Neutrophil (primary cell): ENCODE data around the gene LIMS1.
A peak's percentile ranks its signal among the peaks of the same experiment; 100 is the strongest.

Experiments
- H3K27ac ChIP-seq: fragments of 200-600 bp; sonication (generic); 2 replicates; pipeline ENCODE4 v1.5.1; 2016; ENCODE audit warnings: mild to moderate bottlenecking, moderate library complexity
- H3K27me3 ChIP-seq: fragments of 200-600 bp; sonication (generic); 2 replicates; pipeline ENCODE4 v1.6.0; 2016; ENCODE audit warnings: mild to moderate bottlenecking
- H3K36me3 ChIP-seq: fragments of 200-600 bp; sonication (generic); 2 replicates; pipeline ENCODE4 v1.5.1; 2017
- H3K4me1 ChIP-seq, 2 experiments: fragments of 200-600 bp in 1 of 2; sonication (generic) in 1 of 2; 1 replicate in 1 of 2; 2 replicates in 1 of 2; pipeline versions ENCODE4 v1.5.1 to v1.6.1; 2013 to 2016; ENCODE audit warnings: low read depth in 1 of 2, low read length in 1 of 2, mild to moderate bottlenecking in 1 of 2, moderate library complexity in 1 of 2; ENCODE audit not compliant: control insufficient read depth in 1 of 2, insufficient read depth in 1 of 2
- H3K4me3 ChIP-seq, 2 experiments: fragments of 200-600 bp in 1 of 2; sonication (generic) in 1 of 2; 1 replicate in 1 of 2; 2 replicates in 1 of 2; pipeline ENCODE4 v1.5.1; 2013 to 2016; ENCODE audit warnings: low read depth in 1 of 2, low read length in 1 of 2, mild to moderate bottlenecking in 1 of 2, moderate library complexity in 1 of 2
- H3K9me3 ChIP-seq: fragments of 200-600 bp; sonication (generic); 2 replicates; pipeline ENCODE4 v1.5.1; 2016
- TF ChIP-seq, protein P1 (sequence below): fragments of 200-600 bp; sonication (generic); IDR thresholded peaks from 2 replicates; pipeline ENCODE4 v1.5.1; 2016; ENCODE audit warnings: antibody characterized with exemption

The LIMS1 gene

DNA sequence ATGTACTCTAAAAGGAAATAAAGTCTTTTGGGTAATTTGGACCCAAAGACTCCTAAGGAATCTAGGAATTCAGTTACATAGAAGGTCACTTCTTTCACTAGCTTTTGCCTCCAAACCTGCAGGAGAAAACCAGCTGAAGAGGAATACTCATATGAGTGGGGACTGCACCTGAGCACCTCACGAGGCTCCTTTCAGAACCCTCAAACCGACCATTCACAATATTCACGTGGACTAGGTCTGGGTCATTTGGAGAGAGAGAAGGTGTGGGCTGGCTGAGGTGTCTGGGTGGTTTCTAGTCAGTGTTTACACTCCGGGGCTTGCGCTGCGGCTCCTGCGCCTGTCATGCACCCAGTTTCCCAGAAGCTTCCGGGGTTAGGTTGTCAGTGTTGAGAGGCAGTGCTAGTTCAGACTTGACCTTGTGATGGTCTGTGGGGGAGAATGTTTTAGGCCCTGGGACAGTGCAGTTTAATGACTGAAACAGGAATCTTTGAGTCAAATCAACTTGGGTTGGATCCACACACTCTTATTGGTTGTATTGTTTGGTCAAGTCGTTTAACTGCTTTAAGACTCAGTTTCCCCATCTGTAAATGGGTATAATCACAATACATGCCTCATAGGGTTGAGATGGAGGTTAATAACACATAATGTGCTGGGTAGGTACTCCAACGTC lies 78.4 kb downstream of the LIMS1 start:
- Histone ChIP-seq H3K4me3 (no peak overlapping the region), H3K4me1 (peaks cover 0 to 9% of the 10 kb centered on the region in 2 experiments)

DNA sequence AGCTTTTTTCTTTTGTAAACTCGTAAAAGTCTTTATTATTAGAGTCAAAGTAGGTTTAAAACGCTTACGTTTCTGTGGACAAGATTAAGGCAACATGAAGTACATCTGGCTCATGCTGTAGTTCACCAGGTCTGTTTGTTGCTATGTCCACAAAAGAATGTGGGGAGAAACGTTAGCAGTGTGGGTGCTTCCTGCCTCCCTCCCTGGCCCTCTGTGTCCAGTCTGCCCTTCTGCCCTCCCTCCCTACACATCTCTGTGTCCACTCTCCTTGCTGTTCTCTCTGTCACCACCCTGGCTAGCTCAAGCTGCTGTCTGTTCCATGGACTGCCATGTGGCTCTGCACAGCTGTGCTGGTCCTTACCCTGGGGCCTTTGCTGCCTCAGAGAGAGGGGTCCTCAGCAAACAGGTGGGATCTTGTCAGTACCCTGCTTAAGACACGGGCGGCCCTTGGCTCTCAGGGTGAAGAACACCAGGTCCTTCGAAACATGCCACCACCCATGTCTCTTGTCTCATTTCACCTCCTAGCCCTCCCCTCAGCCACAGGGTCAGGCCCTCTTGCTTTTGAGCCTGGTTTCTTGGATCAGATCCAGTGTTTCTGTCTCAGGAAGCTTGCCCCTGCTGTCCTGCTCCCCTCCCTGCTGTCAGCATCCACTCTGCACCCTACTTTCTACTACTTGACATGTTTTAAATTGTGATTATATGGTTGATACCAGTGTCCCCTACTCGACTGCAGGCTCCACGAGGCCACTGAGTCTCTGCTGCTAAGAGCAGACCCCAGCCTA lies 79.2 kb downstream of the LIMS1 start:
- Histone ChIP-seq H3K27me3 (no peaks in the 10 kb centered on the region), H3K4me3 (no peak overlapping the region), H3K9me3 (no peaks in the 10 kb centered on the region), H3K4me1 (peaks cover 0 to 9% of the 10 kb centered on the region in 2 experiments), H3K27ac (no peak overlapping the region), H3K36me3 (peaks cover 23% of the 10 kb centered on the region)
- TF ChIP-seq, protein P1, sequence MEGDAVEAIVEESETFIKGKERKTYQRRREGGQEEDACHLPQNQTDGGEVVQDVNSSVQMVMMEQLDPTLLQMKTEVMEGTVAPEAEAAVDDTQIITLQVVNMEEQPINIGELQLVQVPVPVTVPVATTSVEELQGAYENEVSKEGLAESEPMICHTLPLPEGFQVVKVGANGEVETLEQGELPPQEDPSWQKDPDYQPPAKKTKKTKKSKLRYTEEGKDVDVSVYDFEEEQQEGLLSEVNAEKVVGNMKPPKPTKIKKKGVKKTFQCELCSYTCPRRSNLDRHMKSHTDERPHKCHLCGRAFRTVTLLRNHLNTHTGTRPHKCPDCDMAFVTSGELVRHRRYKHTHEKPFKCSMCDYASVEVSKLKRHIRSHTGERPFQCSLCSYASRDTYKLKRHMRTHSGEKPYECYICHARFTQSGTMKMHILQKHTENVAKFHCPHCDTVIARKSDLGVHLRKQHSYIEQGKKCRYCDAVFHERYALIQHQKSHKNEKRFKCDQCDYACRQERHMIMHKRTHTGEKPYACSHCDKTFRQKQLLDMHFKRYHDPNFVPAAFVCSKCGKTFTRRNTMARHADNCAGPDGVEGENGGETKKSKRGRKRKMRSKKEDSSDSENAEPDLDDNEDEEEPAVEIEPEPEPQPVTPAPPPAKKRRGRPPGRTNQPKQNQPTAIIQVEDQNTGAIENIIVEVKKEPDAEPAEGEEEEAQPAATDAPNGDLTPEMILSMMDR: no peak

More for the DNA sequence above, 78.4 kb downstream of the LIMS1 start:
- TF ChIP-seq, protein P1: no peak
- Histone ChIP-seq H3K27ac (no peak overlapping the region), H3K9me3 (no peaks in the 10 kb centered on the region), H3K27me3 (no peaks in the 10 kb centered on the region), H3K36me3 (peaks cover 23% of the 10 kb centered on the region)

DNA sequence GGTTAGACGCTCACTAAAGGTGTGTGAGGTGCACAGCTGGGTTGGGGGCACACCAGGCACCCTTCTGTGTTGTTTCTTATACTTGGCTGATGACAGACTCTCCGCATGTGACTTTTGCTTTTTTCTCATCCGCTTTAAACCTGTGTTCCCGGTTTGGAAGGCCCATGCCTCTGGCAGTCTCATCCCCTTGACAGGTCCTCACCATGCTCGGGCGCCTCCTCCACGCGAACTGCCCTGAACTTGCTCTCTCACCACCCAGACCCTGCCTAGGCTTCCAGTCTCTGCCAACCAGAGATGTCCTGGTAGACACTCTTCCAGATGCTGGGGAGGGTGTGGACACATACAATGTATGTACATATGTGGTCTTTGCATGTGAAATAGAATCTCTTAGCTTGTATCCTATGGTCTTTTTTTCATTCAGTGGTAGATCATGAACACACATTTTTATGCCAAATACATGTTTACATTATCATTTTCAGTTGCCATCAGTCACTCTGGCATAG lies 79.8 kb downstream of the LIMS1 start:
- H3K36me3 ChIP-seq: peaks cover 21% of the 10 kb centered on the region
- peaks cover 0 to 9% of the 10 kb centered on the region in 2 experiments for H3K4me1 ChIP-seq
- H3K27me3 ChIP-seq: no peaks in the 10 kb centered on the region
- TF ChIP-seq, protein P1: no peak
- no peak overlapping the region for H3K27ac ChIP-seq
- H3K9me3 ChIP-seq: no peaks in the 10 kb centered on the region
- H3K4me3 ChIP-seq: no peak overlapping the region

DNA sequence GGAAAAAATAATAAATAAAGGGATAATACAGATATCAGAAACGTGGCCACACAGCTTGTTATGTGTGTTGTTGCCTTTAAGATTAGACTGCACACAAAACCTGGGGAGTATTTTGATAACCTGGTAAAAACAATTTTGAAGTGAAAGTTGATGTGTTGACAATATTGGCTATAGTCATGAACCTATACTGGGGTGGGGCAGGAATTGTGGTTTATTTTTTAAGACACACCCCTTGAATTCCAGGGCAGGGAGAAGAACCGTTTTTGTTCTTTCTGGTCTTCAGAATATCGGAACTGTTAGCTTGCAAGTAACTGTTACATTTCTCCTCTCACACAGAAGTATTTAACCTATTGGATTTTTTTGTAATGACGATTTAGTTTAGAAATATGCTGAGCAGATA lies 80.4 kb downstream of the LIMS1 start:
- Histone ChIP-seq H3K9me3 (no peaks in the 10 kb centered on the region), H3K36me3 (peaks cover 15% of the 10 kb centered on the region), H3K27me3 (no peaks in the 10 kb centered on the region), H3K4me3 (no peak overlapping the region), H3K4me1 (peaks cover 5 to 11% of the 10 kb centered on the region in 2 experiments), H3K27ac (no peak overlapping the region)
- TF ChIP-seq, protein P1: no peak

DNA sequence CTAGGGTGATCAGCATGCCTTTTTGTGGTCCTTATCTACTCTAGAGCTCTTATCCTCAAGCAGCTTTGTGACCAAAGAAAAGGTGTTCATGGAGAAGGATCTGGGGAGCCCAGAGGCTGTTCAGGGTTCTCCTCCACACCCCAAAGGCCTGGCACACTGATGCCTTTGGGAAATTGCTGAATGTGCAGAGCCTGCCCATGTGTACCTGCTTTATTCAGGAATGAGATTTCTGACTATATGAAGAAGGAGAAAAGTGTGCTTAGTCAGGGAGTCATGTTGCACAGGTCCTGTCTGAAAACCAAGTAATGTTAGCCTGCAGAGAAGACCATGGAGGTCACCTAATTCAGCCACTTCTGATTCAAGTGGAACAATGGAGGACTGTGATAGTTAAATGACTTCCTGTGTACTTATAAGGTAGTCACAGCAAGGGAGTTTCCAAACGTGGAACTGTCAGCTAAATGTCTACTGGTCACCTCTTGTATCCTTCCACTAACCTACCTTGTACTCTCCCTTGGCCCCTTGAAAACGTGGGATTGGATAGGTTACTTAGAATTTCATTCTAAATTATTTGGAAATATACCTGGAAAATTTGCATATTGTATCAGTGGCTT lies 81.3 kb downstream of the LIMS1 start:
- H3K9me3 ChIP-seq: no peaks in the 10 kb centered on the region
- no peak overlapping the region for H3K4me3 ChIP-seq
- peaks cover 15% of the 10 kb centered on the region for H3K36me3 ChIP-seq
- TF ChIP-seq, protein P1: no peak
- H3K27ac ChIP-seq: peak overlapping the region; percentile 18
- peaks cover 12 to 20% of the 10 kb centered on the region in 2 experiments for H3K4me1 ChIP-seq
- no peaks in the 10 kb centered on the region for H3K27me3 ChIP-seq
